GM19240 (cell line): ENCODE measurements around the gene FAM163A.
"Not testable (repeated sequence)": the region's sequence is repeated elsewhere in the genome, so short reads cannot be mapped to it uniquely, and the experiment has no call there.

Source experiments
- DNase-seq: peaks from one replicate; pipeline ENCODE4 v3.0.0; 2011; ENCODE audit warnings: low spot score; ENCODE audit not compliant: insufficient read length

The FAM163A gene

GRCh38 chr1:179742717-179743678 lies at the start of gene FAM163A:
Gene FAM163A, plus strand, starts transcription at chr1:179743291. Its CDS starts 69,807 bp downstream, at chr1:179813098.
- no peak for DNase-seq

GRCh38 chr1:179694530-179694929 lies 48.6 kb upstream of the FAM163A start:
- DNase-seq: not testable (repeated sequence)

- no peak for DNase-seq
Observed at GRCh38 chr1:179702946-179703539, 40.0 kb upstream of the FAM163A start.

GRCh38 chr1:179706339-179706941 lies 36.7 kb upstream of the FAM163A start:
- peak; percentile 11 for DNase-seq

- DNase-seq: no peak
Observed at GRCh38 chr1:179707406-179707805, 35.7 kb upstream of the FAM163A start.

GRCh38 chr1:179708434-179709195 lies 34.5 kb upstream of the FAM163A start:
- DNase-seq: no peak

GRCh38 chr1:179709841-179710329 lies 33.2 kb upstream of the FAM163A start:
- DNase-seq: no peak

GRCh38 chr1:179714159-179714558 lies 28.9 kb upstream of the FAM163A start:
- no peak for DNase-seq

GRCh38 chr1:179714623-179715022 lies 28.5 kb upstream of the FAM163A start:
- DNase-seq: no peak

GRCh38 chr1:179719272-179719671 lies 23.8 kb upstream of the FAM163A start:
- no peak for DNase-seq

- no peak for DNase-seq
Observed at GRCh38 chr1:179728271-179728670, 14.8 kb upstream of the FAM163A start.

GRCh38 chr1:179729881-179730280 lies 13.2 kb upstream of the FAM163A start:
- DNase-seq: no peak

GRCh38 chr1:179731643-179732042 lies 11.4 kb upstream of the FAM163A start:
- DNase-seq: no peak

GRCh38 chr1:179742291-179742690 lies 800 bp upstream of the FAM163A start:
- no peak for DNase-seq

- DNase-seq: no peak
Observed at GRCh38 chr1:179743679-179744400, 749 bp downstream of the FAM163A start.

- no peak for DNase-seq
Observed at GRCh38 chr1:179744401-179745130, 1.5 kb downstream of the FAM163A start.

- DNase-seq: no peak
Observed at GRCh38 chr1:179745131-179745611, 2.1 kb downstream of the FAM163A start.

GRCh38 chr1:179745743-179746142 lies 2.7 kb downstream of the FAM163A start:
- no peak for DNase-seq

GRCh38 chr1:179747611-179748010 lies 4.5 kb downstream of the FAM163A start:
- no peak for DNase-seq

GRCh38 chr1:179748772-179749171 lies 5.7 kb downstream of the FAM163A start:
- DNase-seq: no peak
